Medulla oblongata (tissue), 1 donor: ENCODE data around the gene IL21R.

Experiments
- DNase-seq: peaks from one replicate; pipeline ENCODE4 v3.0.0-alpha.2; 2015; ENCODE audit errors: extremely low spot score

Gene IL21R

DNA sequence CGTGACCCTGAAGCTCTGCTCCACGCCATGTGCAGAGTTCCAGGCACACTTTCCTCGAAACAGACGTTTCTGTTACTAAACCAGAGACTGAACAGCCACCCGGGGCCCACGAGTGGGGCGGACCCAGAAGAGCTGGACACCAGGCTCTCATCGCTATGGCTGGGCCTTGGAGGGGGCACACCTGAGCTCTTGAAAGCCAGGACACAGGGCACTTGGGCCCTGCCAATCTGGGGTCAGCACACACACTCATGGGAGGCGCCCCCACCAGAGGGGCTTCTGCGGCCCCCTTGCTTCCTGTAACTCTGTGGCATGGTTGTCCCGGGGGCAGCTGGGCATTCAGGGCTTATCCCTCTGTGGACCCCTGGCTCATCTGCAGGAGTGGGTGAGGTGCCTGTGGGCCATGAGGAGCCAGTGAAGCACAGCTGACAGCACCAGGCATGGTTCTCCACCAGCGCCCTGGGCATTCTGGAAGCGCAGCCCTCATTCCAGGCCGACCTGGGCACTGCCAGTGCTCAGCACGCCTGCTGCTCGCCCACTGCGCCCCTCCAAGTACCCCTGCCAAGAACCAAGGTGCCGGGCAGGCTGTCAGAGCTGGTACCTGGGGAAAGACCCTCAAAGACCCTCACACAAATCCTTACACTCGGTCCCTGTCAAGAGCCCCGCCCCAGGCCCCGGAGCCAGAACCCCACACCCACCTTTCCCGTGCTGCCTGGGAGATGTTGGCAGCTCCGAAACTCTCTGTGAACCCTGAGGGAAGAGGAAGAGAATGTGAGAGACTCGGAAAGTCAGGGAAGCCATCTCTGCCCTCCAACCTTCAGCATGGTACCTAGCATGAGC, 61.1 kb downstream of the IL21R start:
- DNase-seq: no peak

DNA sequence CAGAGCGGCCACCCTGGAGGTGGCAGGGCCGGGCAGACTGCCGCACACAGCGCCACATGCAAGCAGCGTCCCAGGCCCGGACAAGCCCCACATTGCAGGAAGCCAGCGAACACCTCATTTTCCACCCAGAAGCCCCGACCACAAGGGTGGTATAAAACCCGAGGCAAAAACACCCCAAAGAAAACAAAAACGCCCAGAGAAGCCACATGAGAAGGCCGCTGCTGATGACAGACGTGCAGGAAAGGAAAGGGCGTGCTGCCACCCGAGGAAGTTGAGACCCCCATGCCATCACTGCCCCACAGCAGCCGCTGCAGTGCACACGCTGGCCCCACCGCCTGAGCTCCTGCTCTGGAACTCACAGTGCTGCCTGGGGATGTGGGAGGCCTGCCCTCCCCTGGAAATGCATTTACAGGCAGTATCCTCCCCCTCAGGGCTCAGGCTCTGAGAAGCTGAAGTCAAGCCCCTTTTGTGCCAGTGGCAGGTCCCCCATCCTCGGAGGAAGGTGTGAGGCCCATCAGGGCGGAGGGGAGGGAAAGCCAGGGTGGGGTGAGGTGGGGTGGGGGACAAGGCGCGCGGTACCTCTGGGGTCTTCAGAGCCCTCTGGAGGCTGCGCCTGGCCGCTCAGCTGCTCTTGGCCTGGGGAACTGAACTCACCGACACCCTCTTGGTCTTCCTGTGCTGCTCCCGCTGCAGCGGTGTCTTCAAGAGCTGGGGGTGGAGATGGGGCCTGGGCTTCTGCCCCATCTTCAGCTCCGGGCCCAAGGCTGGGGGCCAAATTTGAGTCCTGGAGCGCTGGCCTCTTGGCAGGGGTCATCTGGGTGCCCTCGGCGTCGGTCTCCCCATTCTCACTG, 62.0 kb downstream of the IL21R start:
- no peak for DNase-seq

GRCh38 chr16:27464626-27465482, 62.9 kb downstream of the IL21R start:
- no peak for DNase-seq

DNA sequence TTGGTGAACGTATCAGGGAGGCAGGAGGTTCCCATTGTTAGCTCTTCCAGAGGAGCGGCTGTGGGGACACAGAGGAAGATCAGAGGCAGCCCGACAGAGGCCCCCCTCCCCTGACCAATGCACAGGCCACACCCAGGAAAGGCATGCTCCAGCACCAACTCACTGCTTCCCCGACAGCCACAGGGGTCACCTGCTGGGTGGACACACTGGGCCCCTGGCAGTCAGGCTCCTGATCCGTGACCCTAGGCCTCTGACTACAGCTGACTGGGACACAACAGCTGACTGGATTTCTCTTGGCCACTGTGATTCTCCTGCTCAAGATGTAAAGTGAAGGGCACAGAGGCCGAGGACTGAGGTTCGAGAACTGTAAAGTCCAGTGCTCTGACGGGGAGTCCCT, 63.5 kb downstream of the IL21R start:
- no peak for DNase-seq

GRCh38 chr16:27468941-27469531, 67.1 kb downstream of the IL21R start:
- no peak for DNase-seq

GRCh38 chr16:27470567-27471431, 68.8 kb downstream of the IL21R start:
- DNase-seq: no peak

DNA sequence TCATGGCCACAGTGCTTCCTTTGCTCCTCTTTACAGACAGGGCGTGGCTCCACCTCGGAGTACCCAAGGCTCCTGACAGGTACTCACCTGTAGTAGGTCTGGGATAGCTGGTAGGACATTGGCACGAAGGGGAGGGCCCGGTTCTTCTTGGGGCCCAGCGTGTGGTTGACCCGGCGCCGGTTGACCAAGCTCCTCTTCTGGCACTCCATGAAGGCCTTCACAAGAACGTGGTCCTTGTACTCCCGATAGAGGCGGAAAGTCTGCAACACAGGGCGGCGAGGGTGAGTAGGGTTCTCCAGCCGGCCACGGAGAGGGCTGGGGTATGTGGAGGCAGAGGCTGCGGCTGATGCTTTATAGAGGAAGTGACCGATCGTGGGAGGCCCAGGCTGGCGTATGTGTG, 69.7 kb downstream of the IL21R start:
- no peak for DNase-seq

- no peak for DNase-seq
Observed at GRCh38 chr16:27472091-27473020, 70.4 kb downstream of the IL21R start.

GRCh38 chr16:27473101-27473900, 71.3 kb downstream of the IL21R start:
- DNase-seq: no peak

DNA sequence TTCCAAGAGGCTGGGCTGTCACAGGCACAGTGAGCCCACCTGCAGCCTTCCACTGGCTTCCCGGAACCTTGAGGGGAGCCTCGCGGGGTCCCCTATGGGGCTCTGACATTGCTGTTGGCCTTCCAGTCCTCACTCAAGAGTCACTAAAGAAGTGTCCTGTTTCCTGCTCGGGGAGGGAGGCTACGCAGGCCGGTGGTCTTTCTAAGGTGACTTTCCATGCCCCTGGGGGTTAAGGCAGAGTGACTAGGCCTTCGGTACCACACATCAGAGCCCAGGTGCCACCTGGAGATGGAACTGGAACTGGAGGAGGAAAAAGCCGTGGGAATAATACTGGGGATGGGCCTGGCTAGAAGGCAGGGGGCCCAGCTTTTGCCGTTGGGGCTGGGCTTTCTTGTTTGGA, 72.1 kb downstream of the IL21R start:
- DNase-seq: no peak

- DNase-seq: no peak
Observed at GRCh38 chr16:27474921-27475320, 72.9 kb downstream of the IL21R start.

DNA sequence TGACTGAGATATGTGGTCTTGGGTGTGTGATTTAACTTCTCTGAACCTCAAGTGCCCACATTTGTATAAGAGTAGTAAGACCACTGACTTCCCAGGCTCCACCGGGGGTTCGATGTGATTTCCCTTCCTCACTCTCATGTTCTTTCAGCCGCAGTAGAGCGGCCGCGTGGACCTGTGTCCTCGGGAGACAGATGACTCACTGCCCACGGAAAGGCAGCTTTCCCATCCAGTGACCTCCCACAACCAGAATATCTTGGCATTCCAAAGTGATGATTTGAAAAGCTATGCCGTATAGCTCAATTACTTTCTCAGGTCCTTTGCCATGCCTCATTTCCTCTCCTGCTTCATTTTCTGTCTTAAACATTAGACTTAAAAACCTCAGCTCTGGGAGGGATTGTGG, 73.6 kb downstream of the IL21R start:
- no peak for DNase-seq

GRCh38 chr16:27476240-27476639, 74.3 kb downstream of the IL21R start:
- DNase-seq: no peak

GRCh38 chr16:27480761-27481160, 78.8 kb downstream of the IL21R start:
- no peak for DNase-seq

DNA sequence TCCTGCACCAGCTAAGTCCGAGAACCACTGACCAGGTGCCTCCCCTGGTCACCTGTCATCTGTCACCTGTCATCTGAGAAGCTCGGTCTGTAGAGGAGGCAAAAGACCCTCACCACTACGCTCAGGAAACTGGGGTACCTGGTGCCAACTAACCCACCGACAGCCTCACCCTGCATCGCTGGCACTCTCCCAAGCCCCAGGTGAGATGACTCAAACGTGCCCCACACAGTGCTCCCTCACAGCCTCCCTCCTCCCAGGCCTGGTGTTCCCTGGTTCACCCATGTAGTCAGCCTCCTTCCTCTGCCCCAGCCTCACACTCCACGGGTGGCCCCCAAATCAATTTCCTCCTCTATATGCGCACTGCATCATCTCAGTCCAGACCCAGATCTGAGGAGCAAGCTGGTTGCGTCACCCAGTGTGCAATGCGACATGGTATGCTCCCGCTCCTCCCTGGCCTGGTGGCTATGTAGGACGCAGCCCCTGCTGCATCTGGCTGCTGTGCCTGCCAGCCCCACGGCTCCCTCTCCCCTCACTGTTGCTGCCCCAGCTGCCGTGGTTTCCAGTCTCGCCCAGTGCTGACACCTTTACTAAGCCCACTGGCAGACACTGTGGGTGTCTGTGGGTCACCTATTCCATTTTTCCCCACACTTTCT, 79.4 kb downstream of the IL21R start:
- no peak for DNase-seq

DNA sequence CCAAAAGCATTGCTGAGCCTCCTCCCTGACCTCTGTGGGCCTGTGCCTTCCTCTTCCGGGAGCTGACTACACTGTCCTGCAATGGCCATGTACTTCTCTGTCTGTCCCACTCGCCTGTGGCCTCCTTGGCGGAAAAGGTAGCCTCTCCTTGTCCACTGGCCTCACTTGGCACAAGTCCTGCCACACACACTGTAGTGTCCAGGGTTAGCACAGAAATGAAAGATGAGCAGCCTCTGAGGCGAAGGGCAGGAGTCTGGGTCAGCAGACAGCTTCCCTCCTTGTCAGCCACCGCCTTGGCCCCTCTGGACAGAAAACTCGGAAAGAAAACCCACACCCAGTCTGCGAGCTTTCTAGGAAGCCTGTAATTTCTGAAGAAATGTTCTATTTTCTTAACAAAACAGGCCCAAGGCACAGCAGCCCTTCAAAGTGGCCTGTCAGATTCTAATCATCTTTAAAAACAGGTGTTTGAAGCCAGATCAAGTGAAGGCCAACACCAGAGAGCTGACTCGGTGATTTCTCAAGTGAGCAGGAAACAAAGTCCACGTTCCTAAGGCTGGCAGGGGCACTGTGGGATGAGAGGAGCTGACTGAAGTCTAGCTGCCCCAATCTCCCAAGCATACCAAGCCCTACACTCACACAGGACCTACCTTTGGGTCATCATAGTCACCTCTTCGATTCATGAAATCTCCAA, 80.6 kb downstream of the IL21R start:
- DNase-seq: no peak

DNA sequence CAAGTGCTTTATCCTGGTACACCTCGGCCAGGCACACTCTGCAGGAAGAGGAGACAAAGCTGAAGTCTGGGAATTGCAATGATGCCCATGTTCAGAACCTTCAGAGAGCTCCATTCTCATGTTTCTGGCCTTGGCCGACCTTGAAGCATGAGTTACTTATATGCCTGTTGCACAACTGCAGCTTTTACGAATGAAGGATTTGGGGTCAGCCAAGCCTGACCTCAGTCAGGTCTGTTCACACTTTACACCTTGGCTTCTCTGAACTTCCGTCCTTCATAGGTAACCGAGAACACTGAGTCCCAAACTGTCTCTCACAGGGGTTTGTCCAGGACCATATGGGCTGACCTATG, 81.1 kb downstream of the IL21R start:
- no peak for DNase-seq

- no peak for DNase-seq
Observed at GRCh38 chr16:27483624-27484023, 81.7 kb downstream of the IL21R start.
